H1 (cell line): ENCODE data around the gene AFAP1L2. TPM values are rescaled to one million over a fixed set of nuclear protein-coding genes. Genes with fewer than 3 reads are reported as not detected.

ENCODE experiments used
- CTCF ChIA-PET: fragments of 300-600 bp; sonication (Branson Sonifier 250); formaldehyde crosslinking; loops from one replicate; lab custom pipeline; 2021; ENCODE audit not compliant: partially characterized antibody; lab: Charles Lee
- POLR2A ChIA-PET: fragments of 300-600 bp; sonication (Branson Sonifier 250); formaldehyde crosslinking; loops from one replicate; lab custom pipeline; 2021; ENCODE audit warnings: inconsistent platforms; ENCODE audit not compliant: partially characterized antibody; lab: Charles Lee
- DNase-seq, 2 experiments: peaks; one replicate each; pipeline versions ENCODE4 v3.0.0 to v3.0.0-alpha.2; 2010 to 2022; ENCODE audit warnings: low spot score in 2 of 2, low read depth in 1 of 2, mixed read lengths in 1 of 2
- FAIRE-seq: peaks from 2 replicates; lab custom pipeline; 2011; peaks lifted over from hg19 to GRCh38; lab: Jason Lieb, UNC
- H2AFZ ChIP-seq: 2 replicates; pipeline ENCODE4 v1.8.1; 2012; ENCODE audit warnings: low read length, inconsistent platforms
- H2AK5ac ChIP-seq: 2 replicates; pipeline ENCODE4 v1.6.1; 2013; ENCODE audit warnings: low read depth, low read length
- H2BK120ac ChIP-seq: replicated peaks from 2 replicates; pipeline ENCODE3; 2013; ENCODE audit warnings: low read depth, low read length, inconsistent platforms
- H2BK12ac ChIP-seq: 2 replicates; pipeline ENCODE4 v1.6.1; 2013; ENCODE audit warnings: low read depth, low read length
- H2BK15ac ChIP-seq: 2 replicates; pipeline ENCODE4 v1.6.1; 2013; ENCODE audit warnings: low read length
- H2BK20ac ChIP-seq: 2 replicates; pipeline ENCODE4 v1.6.1; 2013; ENCODE audit warnings: low read length
- H2BK5ac ChIP-seq: 2 replicates; pipeline ENCODE4 v1.6.1; 2013; ENCODE audit warnings: low read depth, low read length
- H3K14ac ChIP-seq: 2 replicates; pipeline ENCODE4 v1.6.1; 2013; ENCODE audit warnings: inconsistent platforms; ENCODE audit not compliant: insufficient read length
- H3K18ac ChIP-seq: 2 replicates; pipeline ENCODE4 v1.6.1; 2013; ENCODE audit warnings: low read length; ENCODE audit errors: extremely low read depth
- H3K23ac ChIP-seq: 2 replicates; pipeline ENCODE4 v1.6.1; 2013; ENCODE audit warnings: inconsistent platforms; ENCODE audit not compliant: insufficient read length
- H3K23me2 ChIP-seq: 2 replicates; pipeline ENCODE4 v1.6.1; 2013; ENCODE audit warnings: low read depth, low read length
- H3K27ac ChIP-seq: 2 replicates; pipeline ENCODE4 v1.6.1; 2011; ENCODE audit warnings: low read depth, low read length, inconsistent platforms
- H3K27me3 ChIP-seq, 4 experiments: replicated peaks in 1 of 4; 1 replicate in 1 of 4; 2 replicates in 3 of 4; pipeline versions ENCODE4 v1.6.1 to v1.8.1; 2011 to 2013; ENCODE audit warnings: low read length in 3 of 4, mild to moderate bottlenecking in 3 of 4, inconsistent platforms in 2 of 4, mixed read lengths in 2 of 4, moderate library complexity in 1 of 4; ENCODE audit not compliant: control insufficient read depth in 3 of 4, insufficient read depth in 3 of 4; ENCODE audit errors: extremely low read depth in 1 of 4
- H3K36me3 ChIP-seq, 4 experiments: 2 replicates each; pipeline versions ENCODE4 v1.6.1 to v1.8.1; 2011 to 2013; ENCODE audit warnings: mild to moderate bottlenecking in 4 of 4, low read length in 3 of 4, moderate library complexity in 2 of 4, control low read depth in 1 of 4, inconsistent platforms in 1 of 4; ENCODE audit not compliant: insufficient read depth in 4 of 4, control insufficient read depth in 2 of 4
- H3K4ac ChIP-seq: replicated peaks from 2 replicates; pipeline ENCODE3; 2013; ENCODE audit warnings: low read length, low read depth, mixed read lengths, inconsistent platforms; ENCODE audit not compliant: insufficient read length
- H3K4me1 ChIP-seq, 4 experiments: replicated peaks in 1 of 4; 1 replicate in 1 of 4; 2 replicates in 3 of 4; pipeline versions ENCODE4 v1.6.1 to v1.8.1; 2011 to 2013; ENCODE audit warnings: low read length in 3 of 4, inconsistent platforms in 2 of 4, mixed read lengths in 1 of 4; ENCODE audit not compliant: insufficient read depth in 4 of 4, control insufficient read depth in 3 of 4
- H3K4me2 ChIP-seq, 2 experiments: 2 replicates each; pipeline versions ENCODE4 v1.6.1 to v1.8.1; 2011 to 2013; ENCODE audit warnings: low read depth in 2 of 2, low read length in 2 of 2, control low read depth in 1 of 2, inconsistent platforms in 1 of 2, mild to moderate bottlenecking in 1 of 2; ENCODE audit not compliant: insufficient read depth in 1 of 2
- H3K4me3 ChIP-seq, 4 experiments: fragments of 200-600, 300-600 bp in 1 of 4; sonication (generic), shearing (Covaris generic), sonication (Bioruptor Twin) in 1 of 4; 2 replicates each; pipeline versions ENCODE4 v1.5.1 to v1.8.1; 2011 to 2016; ENCODE audit warnings: low read length in 4 of 4, low read depth in 3 of 4, control low read depth in 2 of 4, inconsistent platforms in 2 of 4, mild to moderate bottlenecking in 2 of 4, mixed read lengths in 1 of 4, moderate library complexity in 1 of 4; ENCODE audit not compliant: insufficient read depth in 2 of 4; ENCODE audit errors: extremely low read depth in 1 of 4
- H3K56ac ChIP-seq: replicated peaks from 2 replicates; pipeline ENCODE3; 2013; ENCODE audit warnings: low read depth, mild to moderate bottlenecking, mixed read lengths, low read length, inconsistent platforms; ENCODE audit not compliant: insufficient read length
- H3K79me1 ChIP-seq: 2 replicates; pipeline ENCODE4 v1.6.1; 2013; ENCODE audit warnings: low read depth, low read length, control low read depth
- H3K79me2 ChIP-seq, 2 experiments: 2 replicates each; pipeline versions ENCODE4 v1.6.1 to v1.8.1; 2012 to 2013; ENCODE audit warnings: low read length in 2 of 2, mild to moderate bottlenecking in 2 of 2, inconsistent platforms in 1 of 2; ENCODE audit not compliant: insufficient read depth in 2 of 2, control insufficient read depth in 1 of 2
- H3K9ac ChIP-seq, 4 experiments: replicated peaks in 1 of 4; 1 replicate in 1 of 4; 2 replicates in 3 of 4; pipeline versions ENCODE4 v1.6.1 to v1.8.1; 2011 to 2013; ENCODE audit warnings: low read depth in 3 of 4, low read length in 3 of 4, control low read depth in 2 of 4, mild to moderate bottlenecking in 2 of 4, moderate library complexity in 2 of 4, inconsistent platforms in 1 of 4; ENCODE audit errors: extremely low read depth in 1 of 4
- H3K9me3 ChIP-seq, 2 experiments: 2 replicates each; pipeline versions ENCODE4 v1.6.1 to v1.8.1; 2012 to 2013; ENCODE audit warnings: mild to moderate bottlenecking in 2 of 2, moderate library complexity in 2 of 2, control low read depth in 1 of 2, inconsistent platforms in 1 of 2, low read depth in 1 of 2, low read length in 1 of 2, mixed read lengths in 1 of 2; ENCODE audit not compliant: insufficient read depth in 2 of 2
- H4K20me1 ChIP-seq, 2 experiments: replicated peaks in 1 of 2; 2 replicates each; pipeline versions ENCODE3 to v1.8.1; 2011 to 2013; ENCODE audit warnings: inconsistent platforms in 2 of 2, low read length in 2 of 2, mild to moderate bottlenecking in 1 of 2; ENCODE audit not compliant: insufficient read depth in 2 of 2, control insufficient read depth in 1 of 2
- H4K5ac ChIP-seq: 2 replicates; pipeline ENCODE4 v1.6.1; 2013; ENCODE audit warnings: low read length, low read depth, mixed read lengths, inconsistent platforms; ENCODE audit not compliant: insufficient read length
- H4K8ac ChIP-seq: 2 replicates; pipeline ENCODE4 v1.8.0; 2013; ENCODE audit warnings: mild to moderate bottlenecking, moderate library complexity, low read length, inconsistent platforms; ENCODE audit not compliant: insufficient read depth; ENCODE audit errors: extremely low read depth
- H4K91ac ChIP-seq: replicated peaks from 2 replicates; pipeline ENCODE3; 2013; ENCODE audit warnings: low read length, mixed read lengths, inconsistent platforms; ENCODE audit not compliant: insufficient read length
- PHF8 ChIP-seq: fragments of 200-600 bp; sonication (generic); conservative IDR thresholded peaks from 2 replicates; pipeline ENCODE4 v1.7.1; 2012; ENCODE audit warnings: low read depth, mild to moderate bottlenecking, inconsistent platforms, low read length, moderate library complexity
- RAD21 ChIP-seq, 2 experiments: IDR thresholded peaks in 1 of 2; conservative IDR thresholded peaks in 1 of 2; 2 replicates each; pipeline ENCODE4 v1.6.1; 2011; ENCODE audit warnings: low read depth in 2 of 2, low read length in 2 of 2, improper control_type of control experiment in 1 of 2, inconsistent platforms in 1 of 2, mild to moderate bottlenecking in 1 of 2, moderate library complexity in 1 of 2
- SP2 ChIP-seq: IDR thresholded peaks from 2 replicates; pipeline ENCODE4 v1.6.1; 2012; ENCODE audit warnings: mild to moderate bottlenecking, low read length, inconsistent platforms
- WGBS, 2 experiments: shearing (Covaris generic) in 1 of 2; methylation state at CpG; one replicate each; pipeline versions ENCODE4 v1.1.6 to v1.1.7; 2013 to 2015; ENCODE audit warnings: low lambda C conversion rate in 2 of 2, mixed read lengths in 2 of 2, inconsistent platforms in 1 of 2, low coverage in 1 of 2, missing lambda C conversion rate in 1 of 2; ENCODE audit not compliant: insufficient replicate concordance in 2 of 2, insufficient coverage in 1 of 2, insufficient read length in 1 of 2; ENCODE audit errors: extremely low coverage in 1 of 2, missing lambda C conversion rate in 1 of 2; 5-methylcytosine and 5-hydroxymethylcytosine counted together
- polyA plus RNA-seq, 7 experiments: library from polyadenylated mRNA; depleted of rRNA in 3 of 7; stranded (reverse) in 5 of 7; unstranded in 2 of 7; fragments of >200 nt in 5 of 7; fragments of 200-250 nt in 2 of 7; gene quantifications; 1 replicate in 5 of 7; 2 replicates in 1 of 7; 4 replicates in 1 of 7; pipeline versions ENCODE4 v1.2.1 to v1.2.3, GENCODE V29; 2011 to 2013; ENCODE audit warnings: missing spikeins in 2 of 7, mixed read lengths in 2 of 7
- total RNA-seq: library from RNA; stranded (reverse); fragmentation: NEBNext Ultra II Directional; extraction: Animal tissue kit (Norgen Biotek cat#: 25700); gene quantifications from 2 replicates; pipeline ENCODE4 v1.2.1, GENCODE V29; 2021
- TF ChIP-seq, protein P1 (sequence below), 3 experiments: IDR thresholded peaks; 1 replicate in 2 of 3; 2 replicates in 1 of 3; pipeline versions ENCODE4 v1.5.1 to v1.6.1; 2011; ENCODE audit warnings: low read length in 3 of 3, mild to moderate bottlenecking in 3 of 3, inconsistent platforms in 2 of 3, low read depth in 1 of 3, moderate library complexity in 1 of 3; ENCODE audit not compliant: insufficient read depth in 1 of 3; ENCODE audit errors: control extremely low read depth in 1 of 3

The AFAP1L2 gene
- total and polyA plus RNA-seq, 2 of the 8 experiments (the other 6 are each of a cell fraction or from before 2014, with no cell fraction given), result 3.9 to 6.4 TPM

DNA sequence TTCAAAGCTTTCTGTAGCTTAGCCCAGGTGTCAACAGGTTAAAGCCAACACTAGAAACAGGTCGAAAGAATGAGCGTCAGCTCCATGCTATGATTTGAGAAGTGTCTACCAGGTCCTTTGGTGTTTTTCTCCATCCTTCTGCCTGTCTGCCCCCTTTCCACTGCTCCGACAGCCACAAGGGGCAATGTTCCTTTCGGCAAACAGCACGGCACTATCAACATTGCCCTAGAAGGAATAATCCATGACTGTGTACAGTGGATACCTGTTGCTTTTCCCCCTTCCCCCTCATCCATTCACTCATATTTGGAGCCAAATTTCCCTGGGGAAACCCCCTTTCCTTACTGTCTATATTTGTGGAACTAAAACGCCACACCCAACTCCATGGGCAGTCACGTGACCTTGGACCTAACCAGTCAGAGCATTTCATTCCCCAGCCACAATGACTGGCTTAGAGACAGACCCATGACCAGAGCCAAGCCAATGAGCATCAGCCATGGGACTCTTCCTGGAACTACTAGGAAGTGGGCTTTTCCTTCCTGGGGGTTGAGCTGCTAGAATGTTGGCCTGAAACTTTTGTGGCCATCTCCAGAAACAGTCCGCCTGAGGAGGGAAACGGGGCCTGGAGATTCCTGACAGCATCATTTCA, 51.5 kb downstream of the AFAP1L2 start:
- no peak overlapping the region for H3K9ac ChIP-seq
- no peak overlapping the region for H3K4ac ChIP-seq
- H2AFZ ChIP-seq, result no peak overlapping the region
- no peaks in the 10 kb centered on the region for H3K79me1 ChIP-seq
- H2BK20ac ChIP-seq, result no peak overlapping the region
- H4K8ac ChIP-seq, result no peak overlapping the region
- H3K14ac ChIP-seq, result no peak overlapping the region
- no peak overlapping the region for H3K18ac ChIP-seq
- no peak overlapping the region for H2BK120ac ChIP-seq
- no peak overlapping the region for H3K27ac ChIP-seq
- H3K4me3 ChIP-seq, result no peak overlapping the region
- H2BK12ac ChIP-seq, result no peak overlapping the region
- H3K9me3 ChIP-seq, result no peaks in the 10 kb centered on the region
- ChIA-PET CTCF (interaction anchor here (0.8 to 1.6 kb wide), 11 partner anchors 10 to 63 kb away, joined by 3 to 6 read pairs (median 4); no protein-coding TSS in a partner anchor), POLR2A (no interaction called here)
- no peaks in the 10 kb centered on the region for H3K36me3 ChIP-seq
- no peak overlapping the region for H4K91ac ChIP-seq
- H4K20me1 ChIP-seq, result no peaks in the 10 kb centered on the region
- H2AK5ac ChIP-seq, result no peak overlapping the region
- no peak overlapping the region for H3K56ac ChIP-seq
- peaks cover 0 to 7% (median 0%) of the 10 kb centered on the region in 4 experiments; a peak in 2 of 7 replicates for H3K4me1 ChIP-seq
- no peak overlapping the region for H2BK5ac ChIP-seq
- no peak overlapping the region for H3K4me2 ChIP-seq
- FAIRE-seq, result no peak
- TF ChIP-seq RAD21 (IDR thresholded peaks at IDR 0.05 in 1 of 2, conservative IDR thresholded peaks at IDR 0.05 in 1 of 2; ENCODE audit: low read depth in 2 of 2, low read length in 2 of 2) (peak; percentile 7 to 11; a peak in 1 of 4 replicates), SP2 (no peak), PHF8 (no peak)
- TF ChIP-seq, protein P1, sequence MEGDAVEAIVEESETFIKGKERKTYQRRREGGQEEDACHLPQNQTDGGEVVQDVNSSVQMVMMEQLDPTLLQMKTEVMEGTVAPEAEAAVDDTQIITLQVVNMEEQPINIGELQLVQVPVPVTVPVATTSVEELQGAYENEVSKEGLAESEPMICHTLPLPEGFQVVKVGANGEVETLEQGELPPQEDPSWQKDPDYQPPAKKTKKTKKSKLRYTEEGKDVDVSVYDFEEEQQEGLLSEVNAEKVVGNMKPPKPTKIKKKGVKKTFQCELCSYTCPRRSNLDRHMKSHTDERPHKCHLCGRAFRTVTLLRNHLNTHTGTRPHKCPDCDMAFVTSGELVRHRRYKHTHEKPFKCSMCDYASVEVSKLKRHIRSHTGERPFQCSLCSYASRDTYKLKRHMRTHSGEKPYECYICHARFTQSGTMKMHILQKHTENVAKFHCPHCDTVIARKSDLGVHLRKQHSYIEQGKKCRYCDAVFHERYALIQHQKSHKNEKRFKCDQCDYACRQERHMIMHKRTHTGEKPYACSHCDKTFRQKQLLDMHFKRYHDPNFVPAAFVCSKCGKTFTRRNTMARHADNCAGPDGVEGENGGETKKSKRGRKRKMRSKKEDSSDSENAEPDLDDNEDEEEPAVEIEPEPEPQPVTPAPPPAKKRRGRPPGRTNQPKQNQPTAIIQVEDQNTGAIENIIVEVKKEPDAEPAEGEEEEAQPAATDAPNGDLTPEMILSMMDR (IDR thresholded peaks at IDR 0.05; ENCODE audit: control extremely low read depth in 1 of 3, insufficient read depth in 1 of 3, low read depth in 1 of 3, low read length in 3 of 3), result peak in 2 of 3 experiments; percentile 39 to 43; a peak in 2 of 4 replicates
- no peak overlapping the region for H2BK15ac ChIP-seq
- H3K23ac ChIP-seq, result no peak overlapping the region
- H3K23me2 ChIP-seq, result no peaks in the 10 kb centered on the region
- no peak for DNase-seq
- H3K27me3 ChIP-seq, result no peaks in the 10 kb centered on the region
- WGBS, 2 experiments, result 93% methylated on average over 9 of the region's 9 CpGs; no CpG with 5 or more reads in 1 of the 2 experiments
- H4K5ac ChIP-seq, result no peak overlapping the region
- no peaks in the 10 kb centered on the region for H3K79me2 ChIP-seq
